HG03520 (cell line): ENCODE results near the gene BORCS6.
"Not testable (repeated sequence)": the region's sequence is repeated elsewhere in the genome, so short reads cannot be mapped to it uniquely, and the experiment has no call there.

Experiments used
- ATAC-seq: cut with Tn5 transposase; IDR thresholded peaks from one replicate; pipeline ENCODE4 v1.9.1; 2021; ENCODE audit warnings: mild to moderate bottlenecking, moderate library complexity; ENCODE audit not compliant: unreplicated experiment

Gene BORCS6

DNA sequence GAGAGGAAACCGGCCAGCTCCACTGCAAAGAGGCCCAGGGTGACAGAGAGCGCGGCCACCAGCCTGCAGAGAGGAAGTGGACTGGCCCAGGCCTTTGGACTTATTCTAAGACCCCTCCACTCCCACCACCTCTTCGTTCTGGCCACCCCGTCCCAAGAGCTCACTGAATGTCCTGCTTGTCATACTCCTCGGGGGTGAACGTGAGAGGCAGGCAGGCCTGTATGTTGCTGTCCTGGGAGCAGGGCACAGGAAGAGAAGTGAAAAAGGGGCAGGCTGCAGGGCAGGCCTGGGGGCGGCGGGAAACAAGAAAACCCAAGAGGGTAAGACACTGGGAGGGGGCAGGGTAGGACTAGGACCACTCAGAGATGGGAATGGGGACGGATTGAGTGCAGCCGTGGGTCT lies 14.2 kb downstream of the BORCS6 start:
- no peak for ATAC-seq

DNA sequence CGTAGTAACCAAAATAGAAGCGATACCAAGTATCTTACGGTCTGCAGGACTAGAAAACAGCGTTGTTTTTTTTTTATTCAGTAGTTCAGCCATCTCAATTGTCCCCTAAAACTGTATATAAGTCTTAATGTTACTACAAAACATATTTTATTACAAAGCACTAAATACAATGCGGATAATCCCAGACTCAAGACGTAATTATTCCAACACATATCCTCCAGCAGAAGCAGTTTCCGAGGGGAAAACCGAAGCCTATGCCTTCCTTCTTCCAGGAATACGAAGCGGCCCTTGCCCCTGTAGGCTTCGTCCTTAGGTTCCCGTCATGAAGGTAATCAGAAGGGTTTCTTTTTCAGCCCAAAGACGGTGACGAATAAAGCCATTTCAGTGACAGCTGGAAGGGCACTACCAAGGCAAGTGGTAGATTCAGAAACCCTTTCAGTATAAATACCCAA lies 16.1 kb downstream of the BORCS6 start:
- no peak for ATAC-seq

DNA sequence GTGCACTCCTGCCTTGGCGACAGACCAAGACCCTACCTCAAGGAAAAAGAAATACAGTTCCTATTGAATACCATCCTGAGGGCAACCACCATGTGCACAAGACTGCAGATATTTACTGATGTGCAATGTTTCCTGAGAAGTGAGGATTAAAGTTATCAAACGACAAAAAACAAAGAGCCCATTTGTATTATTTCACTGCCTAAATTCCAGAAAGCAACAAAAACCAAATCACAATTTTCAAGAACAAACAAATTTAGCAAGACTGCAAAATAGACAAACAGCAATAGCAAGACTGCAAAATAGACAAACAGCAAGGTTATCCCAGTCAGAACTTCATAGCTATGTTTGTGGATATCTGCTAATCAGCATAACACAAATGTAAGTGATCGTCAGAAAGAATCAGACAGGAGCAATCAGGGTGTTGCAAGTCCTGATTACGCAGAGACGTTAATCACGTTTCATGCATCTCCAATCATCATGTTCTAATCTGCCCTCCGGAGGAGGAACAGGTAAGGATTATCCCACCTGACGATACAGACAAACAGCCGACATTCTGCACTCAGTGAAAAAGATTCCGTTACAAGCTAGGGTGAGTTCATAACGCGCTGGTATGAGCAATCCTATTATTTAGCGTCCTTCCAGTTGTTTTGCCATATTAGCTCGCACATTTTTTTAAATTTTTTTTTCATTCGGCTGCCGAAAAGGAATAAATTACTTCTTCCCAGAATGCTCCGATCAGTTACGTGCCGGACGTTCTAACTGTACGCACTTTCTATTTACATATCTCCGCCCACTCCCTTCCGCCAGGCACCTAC lies 16.7 kb downstream of the BORCS6 start:
- peak; percentile 67 for ATAC-seq

DNA sequence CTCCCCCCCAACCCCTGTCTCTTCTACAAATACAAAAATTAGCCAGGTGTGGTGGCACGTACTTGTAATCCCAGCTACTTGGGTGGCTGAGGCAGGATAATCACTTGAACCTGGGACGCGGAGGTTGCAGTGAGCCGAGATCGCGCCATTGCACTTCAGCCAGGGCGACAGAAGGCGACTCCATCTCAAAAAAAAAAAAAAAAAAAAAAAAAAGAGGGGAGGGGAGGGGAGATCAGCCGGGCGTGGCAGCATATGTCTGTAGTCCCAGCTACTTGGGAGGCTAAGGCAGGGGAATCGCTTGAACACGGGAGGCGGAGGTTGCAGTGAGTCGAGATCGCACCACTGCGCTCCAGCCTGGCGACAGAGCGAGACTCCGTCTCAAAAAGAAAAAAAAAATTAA lies 19.8 kb downstream of the BORCS6 start:
- ATAC-seq = not testable (repeated sequence)

DNA sequence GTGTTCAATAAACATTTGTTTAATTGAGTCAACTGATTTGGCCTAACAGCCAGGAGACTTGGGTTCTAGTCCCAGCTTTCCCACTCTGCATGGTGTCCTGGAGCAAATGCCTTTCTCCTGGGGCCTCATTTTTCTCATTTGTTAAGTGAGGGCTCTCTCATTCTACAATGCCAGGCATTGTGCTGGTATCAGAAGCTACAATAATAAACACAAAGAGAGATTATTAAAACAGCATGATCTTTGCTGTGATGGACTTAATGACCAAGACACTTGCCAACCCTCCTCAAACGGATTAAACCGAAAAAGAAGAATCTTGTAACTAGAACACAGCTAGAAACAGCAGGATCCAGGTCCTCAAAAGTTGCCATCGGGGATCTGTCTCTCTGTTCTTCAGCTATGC lies 22.5 kb downstream of the BORCS6 start:
- no peak for ATAC-seq

DNA sequence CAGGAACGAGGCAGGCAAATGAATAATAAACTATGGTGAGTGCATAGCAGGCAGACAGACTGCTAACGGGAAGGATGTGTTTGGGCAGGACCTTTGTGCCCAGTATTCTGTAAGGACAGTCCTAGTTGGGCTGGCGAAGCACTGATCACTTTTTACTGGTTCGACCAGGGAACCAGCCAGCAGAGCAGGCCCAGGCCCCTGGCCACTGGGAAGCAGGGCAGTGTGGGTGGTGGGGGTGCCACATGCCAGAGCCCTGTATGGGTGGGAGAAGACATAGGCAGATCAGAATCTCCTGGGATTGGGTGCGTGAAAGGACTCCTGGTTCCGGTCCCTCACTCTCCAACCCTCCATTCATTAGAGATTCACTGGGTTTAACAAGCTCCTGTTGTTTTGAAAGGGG lies 23.2 kb downstream of the BORCS6 start:
- no peak for ATAC-seq

DNA sequence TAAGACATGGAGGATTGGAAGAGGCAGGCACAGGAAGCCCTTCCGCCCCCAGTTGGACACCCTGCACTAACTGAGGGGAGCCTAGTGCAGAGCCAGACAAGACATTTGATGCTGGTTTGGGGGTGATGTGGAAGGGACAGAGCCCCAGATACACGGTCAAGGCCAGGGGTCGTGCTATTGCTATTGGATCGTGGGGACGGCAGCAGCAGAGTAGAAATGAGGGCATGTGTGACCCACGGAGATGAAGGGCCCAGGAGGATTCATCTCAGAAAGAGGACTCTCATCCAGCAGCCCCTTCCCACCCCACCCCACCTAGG lies 25.2 kb downstream of the BORCS6 start:
- ATAC-seq = no peak

DNA sequence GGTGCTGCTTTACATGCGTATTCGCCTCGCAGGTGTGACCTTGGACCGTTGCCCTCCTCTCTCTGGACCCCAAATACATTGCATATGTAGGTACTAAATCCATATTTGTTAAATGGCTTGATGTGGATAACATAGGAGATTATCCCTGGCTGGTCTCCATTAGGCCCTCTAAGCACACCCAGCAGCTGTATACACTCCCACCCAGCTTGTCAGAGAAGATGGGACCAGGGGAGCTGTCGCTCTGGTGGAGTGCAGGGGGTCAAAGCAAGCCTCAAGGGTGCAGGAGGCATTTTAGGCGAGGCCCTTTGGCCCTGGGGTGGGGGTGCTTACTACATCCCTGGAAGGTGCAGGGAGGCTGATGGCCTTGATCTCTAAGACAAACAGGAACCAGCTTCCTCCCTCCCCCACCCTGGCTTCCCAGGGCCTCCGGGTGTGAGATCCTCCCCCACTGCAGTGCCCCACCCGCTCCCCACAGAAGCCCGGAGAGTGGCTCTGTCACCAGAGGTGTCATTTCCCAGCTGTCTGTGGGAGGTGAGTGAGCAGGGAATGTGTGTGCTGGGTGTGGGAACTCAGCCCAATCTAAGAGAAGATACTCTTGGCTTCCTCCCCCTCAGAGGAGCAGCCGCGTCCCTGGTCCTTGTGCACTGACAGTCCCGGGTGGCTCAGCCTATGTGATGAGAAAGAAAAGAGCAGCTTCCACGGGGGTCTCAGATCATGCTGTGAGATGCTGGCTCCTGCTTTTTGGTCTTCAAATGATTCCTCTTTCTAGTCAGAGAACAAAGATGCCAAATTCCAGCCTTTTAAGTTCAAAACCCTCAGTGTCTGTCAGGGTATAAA lies 25.8 kb downstream of the BORCS6 start:
- no peak for ATAC-seq

DNA sequence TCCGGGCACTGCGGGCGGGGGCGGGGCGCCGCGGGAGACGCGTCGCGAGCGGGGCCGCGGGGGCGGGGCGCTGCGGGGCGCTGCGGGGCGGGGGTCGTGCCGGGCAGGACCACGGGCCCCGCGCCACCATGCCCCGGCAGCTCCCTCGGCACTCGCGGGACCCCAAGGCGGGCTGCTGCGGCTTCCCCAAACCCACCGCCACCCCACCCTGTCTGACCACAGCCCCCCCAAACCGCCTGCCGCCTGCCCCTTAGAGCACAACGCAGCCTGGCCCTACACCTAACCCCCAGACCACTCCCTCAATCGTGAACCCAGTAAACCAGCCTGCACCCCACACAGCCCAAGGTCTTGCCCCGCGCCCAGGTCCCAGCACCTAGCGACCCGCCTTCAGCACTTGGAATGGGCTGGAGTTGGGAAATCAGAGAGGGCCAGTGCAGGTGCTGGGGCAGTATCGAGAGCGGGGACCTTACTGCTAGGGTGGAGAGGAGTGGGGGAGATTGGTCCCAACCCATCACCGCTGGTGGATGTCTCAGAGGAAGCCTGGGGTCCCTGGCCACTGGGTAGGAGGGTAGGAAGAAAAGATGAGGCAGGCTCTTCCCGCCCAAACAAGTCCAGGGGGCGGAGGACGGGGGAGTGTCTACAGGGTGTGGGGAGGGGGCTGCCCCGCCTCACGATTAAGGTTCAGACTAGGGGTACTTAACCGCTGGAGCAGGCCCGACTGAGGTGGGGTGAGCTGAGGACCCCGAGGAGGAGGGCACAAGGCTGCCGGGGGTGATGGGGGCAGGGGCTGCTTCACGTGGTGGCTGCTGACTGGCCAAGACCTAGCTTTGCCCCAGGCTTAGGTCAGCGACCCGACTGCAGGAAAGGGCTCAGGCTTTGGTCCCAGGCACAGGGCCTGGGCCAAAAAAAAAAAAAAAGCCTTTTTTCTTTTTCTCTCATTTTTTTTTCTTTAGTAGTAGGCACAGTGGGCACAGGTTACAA lies 26.7 kb downstream of the BORCS6 start:
- no peak for ATAC-seq

DNA sequence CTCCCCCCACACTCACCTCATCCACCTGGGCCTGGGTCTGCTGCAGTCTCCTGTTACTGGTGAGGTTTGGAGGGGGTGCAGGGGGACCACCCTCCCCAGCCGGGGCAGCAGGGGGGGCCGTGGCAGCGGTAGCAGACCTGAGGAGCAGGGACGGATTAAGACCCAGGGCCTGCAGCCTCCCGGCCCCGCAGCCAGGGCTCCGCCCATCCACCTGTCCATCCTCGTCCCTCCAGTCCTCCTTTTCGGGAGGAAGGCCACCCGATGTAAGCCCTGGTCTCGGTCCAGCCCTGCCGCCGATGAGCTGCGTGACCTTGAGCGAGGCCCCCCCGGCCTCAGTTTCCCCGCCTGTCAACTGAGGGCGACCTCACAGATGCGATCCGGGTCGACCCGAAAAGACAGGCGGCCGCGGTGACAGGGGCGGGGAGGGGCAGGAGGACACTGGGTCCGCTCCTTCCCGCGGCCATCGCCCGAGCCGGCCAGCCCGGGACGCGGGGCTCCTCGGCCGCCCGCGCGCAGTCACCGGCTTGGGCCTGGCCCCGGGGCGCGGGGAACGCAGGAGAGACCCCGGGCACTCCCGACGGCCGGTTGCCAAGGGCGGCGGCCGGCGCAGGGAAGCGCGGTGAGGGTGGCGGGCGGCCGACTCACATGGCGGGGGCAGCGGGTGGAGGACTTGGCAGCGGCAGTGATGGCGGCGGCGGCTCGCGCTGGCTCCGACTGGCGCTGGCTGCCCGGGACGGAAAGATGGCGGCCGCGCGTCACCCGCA lies 27.6 kb downstream of the BORCS6 start, which contains the start of gene VAMP2:
Gene VAMP2 (minus strand): TSS at position 716 of the 764 bp plus-strand sequence. CDS start 69 bp downstream, at position 647.
- ATAC-seq = peak; percentile 39

DNA sequence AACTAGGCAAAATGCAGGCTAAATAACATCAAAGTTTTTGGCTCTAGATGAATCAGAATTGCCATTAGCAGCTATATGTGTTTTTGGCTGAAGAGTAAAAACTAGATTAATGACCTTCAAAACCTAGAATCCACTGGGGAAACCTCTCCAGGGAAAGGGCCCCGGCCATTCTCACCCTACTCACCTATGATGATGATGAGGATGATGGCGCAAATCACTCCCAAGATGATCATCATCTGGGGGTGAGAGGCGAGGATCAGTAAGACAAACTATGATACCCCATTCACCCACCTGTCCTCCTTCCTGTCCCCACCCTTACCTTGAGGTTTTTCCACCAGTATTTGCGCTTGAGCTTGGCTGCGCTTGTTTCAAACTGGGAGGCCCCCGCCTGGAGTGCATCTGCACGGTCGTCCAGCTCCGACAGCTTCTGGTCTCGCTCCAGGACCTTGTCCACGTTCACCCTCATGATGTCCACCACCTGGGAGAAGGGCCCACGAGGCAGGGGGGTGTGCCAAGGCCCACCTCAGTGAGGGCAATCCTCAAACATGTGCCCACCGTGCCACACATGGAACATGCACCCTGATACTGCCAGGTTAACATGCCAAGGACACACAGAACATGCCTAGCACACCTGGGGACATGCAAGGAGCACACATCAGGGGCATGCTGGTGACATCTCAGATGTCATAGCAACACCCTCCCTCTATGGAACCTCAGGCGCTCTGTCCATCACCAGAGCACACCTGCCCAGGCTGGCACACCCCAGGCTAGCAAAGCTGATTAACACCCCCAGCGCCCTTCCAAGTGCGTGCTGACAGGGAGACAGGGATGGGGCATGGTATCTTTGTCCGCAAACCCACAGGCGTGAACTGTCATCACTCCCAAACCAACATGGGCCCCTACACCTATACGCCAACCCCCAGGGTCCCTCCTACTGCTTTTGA lies 28.4 kb downstream of the BORCS6 start:
- ATAC-seq = no peak

DNA sequence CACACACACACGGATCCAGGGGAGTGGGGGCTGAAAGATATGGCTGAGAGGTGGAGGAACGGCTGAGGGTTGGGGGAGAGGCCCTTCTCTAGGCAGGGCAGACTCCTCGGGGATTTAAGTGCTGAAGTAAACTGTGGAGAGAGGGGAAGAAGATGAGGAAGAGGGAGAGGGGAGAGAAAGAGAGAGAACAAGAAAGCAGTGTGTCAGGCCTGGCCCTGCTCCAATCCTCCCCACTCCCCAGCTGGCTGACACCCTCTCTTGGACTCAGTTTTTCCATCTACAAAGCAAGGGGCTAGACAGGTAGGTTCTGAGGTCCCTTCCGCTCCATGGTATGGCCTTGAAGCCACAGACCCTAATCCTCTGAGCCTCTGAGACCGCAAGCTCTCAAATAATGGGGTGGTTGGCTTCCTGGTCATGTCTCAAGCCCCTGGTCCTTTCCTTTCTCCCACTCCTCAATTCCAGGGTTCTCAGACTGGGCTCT lies 29.2 kb downstream of the BORCS6 start:
- ATAC-seq = no peak

DNA sequence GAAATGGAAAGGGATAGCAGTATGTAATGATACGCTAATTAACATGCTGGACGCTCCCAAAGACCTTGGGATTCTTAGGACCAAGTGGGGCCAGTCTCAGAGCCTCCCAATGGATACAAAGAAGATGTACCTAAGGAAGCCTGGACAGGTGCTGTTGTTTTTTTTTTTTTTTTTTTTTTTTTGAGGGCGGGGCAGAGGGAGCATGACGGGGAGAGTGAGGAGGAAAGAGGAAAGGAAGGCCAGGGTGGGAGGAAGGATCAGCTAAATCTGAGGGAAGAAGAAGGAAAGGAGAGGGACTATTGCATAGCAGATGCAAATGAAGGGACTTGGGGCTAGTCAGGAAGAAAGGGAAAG lies 29.8 kb downstream of the BORCS6 start:
- ATAC-seq = no peak

DNA sequence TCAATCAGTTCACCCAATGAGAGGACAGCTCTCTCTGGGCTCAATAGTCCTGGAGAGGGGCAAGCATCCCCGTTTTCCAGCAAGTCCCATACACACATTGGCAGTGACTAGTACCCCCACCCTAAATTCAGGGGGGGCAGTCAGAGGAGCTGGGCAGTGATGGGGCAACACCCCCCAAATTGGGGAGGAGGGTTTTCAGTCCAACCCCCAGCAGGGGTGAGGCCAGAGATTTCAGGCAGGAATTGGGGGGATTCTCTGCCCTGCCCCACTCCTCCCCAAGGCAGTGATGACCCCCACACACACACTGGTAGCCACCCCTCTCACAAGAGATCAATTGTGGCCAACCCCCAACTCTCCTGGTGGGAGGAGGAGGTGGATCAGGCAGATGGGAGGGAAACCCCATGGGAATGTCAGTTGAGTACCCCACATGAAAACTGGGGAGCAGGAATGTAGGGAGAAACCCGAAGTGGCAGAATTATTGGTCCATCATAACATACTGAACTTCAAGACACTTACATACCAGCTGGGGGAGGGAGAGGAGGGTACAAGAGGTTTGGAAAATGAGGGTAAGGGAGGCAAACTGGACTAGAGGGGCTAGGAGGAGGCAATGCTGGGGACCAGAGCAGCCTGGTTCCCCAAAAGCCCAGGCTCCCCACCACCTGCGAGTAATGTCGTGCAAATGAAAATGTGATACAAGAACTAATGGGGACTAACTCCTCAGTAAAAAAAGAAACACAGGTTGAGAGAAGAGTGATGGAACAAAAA lies 30.3 kb downstream of the BORCS6 start:
- ATAC-seq = no peak

DNA sequence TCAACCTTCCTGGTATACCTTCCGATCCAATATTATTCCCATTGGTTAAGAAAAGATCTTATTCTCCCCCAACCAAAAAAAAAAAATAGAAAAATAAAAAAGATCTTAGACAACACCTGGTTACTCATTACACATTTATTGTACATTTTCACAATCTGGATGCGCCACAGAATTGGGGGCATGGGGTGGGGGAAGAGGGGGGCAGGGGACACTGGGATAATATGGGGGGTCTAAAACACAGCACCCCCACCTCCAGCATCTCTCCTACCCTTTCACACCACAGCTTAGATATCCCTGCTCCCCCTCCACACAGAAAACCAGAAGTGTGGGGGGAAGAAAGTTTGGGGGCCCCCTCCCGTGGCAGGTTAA lies 31.0 kb downstream of the BORCS6 start:
- no peak for ATAC-seq

DNA sequence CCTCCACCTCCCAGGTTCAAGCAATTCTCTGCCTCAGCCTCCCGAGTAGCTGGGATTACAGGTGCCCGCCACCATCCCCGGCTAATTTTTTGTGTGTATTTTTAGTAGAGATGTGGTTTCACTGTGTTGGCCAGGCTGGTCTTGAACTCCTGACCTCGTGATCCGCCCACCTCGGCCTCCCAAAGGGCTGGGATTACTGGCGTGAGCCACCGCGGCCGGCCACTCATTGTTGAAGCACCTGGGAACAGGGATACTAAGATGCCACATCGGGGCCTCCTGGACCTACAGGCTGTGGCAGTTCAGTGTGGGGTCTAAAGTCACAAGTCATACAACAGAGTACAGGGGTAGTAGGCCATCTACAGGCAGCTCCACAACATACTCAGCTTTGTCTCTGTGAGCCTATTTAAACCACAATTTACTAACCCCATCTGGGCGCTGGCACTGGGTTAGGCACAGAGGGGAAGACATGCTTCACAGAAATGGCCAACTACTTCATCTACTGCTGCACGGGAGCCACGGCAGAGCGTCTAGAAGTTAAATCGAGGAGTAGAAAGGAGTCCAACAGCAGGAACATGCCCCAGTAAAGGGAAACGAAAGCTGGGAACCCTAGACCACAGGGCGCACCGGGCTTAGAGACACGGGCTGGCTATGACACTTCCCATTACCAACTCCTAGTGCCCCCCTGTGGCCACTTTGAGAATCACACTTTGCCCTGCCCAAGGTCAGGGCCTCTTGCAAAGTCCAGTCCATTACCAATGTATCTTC lies 31.5 kb downstream of the BORCS6 start:
- no peak for ATAC-seq

DNA sequence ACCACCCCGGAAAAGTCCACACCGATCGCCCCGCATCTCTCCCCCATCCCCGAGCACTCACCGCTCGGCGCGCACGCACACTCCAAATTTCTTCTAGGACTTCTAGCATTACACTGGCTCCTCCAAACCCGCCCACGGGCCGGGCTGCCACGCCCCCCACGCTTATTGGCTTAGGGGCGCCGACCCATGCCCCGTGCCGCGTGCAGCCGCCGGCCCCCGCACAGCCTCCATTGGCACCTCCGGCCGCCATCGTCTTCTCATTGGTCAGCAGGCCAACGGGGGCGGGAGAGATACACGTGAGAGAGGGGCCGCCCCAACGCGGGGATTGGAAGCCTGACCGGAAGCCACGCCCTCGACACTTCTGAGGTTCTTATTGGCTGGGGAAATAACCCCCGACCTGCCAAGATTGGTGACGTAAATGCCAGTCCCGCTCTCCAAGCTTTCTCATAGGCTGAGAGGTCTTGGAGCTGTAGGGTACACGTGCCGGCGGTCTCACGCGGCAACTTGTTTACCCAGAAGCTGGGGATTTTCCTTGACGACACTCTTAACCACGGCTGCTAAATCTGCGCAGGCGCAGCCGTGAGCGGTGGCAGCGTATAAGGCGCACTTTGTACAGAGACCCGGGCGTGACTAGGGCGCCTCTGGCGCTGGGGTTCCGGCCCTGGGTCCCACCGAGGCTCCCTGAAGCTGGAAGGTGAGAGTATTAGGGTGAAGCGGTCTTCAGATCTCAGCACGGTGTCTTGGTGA lies 33.6 kb downstream of the BORCS6 start:
- ATAC-seq = peak; percentile 72
